GM18499 (cell line): ENCODE results near the gene MMP24.
"Not testable (repeated sequence)": the region's sequence is repeated elsewhere in the genome, so short reads cannot be mapped to it uniquely, and the experiment has no call there.

ENCODE experiments used
- ATAC-seq: cut with Tn5 transposase; IDR thresholded peaks from one replicate; pipeline ENCODE4 v1.9.1; 2021; ENCODE audit warnings: moderate number of reproducible peaks; ENCODE audit not compliant: insufficient read depth, unreplicated experiment

The MMP24 gene

DNA sequence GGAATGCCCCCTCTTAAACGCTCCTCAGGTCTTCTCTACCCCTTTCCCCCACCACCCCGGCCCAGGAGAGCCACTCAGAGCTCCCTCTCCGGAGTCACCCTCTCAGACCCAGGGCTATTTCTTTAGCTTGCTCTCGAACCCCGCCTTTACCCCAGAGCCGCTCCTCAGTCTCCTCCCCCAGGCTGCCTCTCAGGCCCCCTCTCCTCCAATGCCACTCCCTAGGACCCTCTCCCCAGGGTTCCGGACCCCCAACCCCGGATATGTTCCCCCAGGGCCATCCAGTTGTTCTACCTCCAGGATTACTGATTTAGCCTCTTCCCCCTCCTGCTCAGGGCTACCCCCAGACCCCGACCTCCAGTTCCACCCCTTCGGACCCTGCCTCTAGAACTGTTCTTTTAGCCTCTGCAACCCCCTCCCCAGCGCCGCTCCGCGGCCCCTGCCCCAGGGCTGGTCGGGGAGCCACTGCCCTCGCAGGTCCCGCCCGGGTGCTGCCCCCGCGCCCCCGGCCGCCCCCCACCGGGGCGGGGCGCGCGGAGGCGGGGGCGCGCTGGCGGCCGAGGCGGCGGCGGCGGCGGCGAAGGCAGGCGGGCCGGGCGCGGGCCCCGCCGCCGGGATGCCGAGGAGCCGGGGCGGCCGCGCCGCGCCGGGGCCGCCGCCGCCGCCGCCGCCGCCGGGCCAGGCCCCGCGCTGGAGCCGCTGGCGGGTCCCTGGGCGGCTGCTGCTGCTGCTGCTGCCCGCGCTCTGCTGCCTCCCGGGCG is at the start of gene MMP24:
Gene MMP24, plus strand, starts transcription at position 565 of the 758 bp plus-strand sequence. Its CDS starts 49 bp downstream, at position 614.
- ATAC-seq, result no peak

DNA sequence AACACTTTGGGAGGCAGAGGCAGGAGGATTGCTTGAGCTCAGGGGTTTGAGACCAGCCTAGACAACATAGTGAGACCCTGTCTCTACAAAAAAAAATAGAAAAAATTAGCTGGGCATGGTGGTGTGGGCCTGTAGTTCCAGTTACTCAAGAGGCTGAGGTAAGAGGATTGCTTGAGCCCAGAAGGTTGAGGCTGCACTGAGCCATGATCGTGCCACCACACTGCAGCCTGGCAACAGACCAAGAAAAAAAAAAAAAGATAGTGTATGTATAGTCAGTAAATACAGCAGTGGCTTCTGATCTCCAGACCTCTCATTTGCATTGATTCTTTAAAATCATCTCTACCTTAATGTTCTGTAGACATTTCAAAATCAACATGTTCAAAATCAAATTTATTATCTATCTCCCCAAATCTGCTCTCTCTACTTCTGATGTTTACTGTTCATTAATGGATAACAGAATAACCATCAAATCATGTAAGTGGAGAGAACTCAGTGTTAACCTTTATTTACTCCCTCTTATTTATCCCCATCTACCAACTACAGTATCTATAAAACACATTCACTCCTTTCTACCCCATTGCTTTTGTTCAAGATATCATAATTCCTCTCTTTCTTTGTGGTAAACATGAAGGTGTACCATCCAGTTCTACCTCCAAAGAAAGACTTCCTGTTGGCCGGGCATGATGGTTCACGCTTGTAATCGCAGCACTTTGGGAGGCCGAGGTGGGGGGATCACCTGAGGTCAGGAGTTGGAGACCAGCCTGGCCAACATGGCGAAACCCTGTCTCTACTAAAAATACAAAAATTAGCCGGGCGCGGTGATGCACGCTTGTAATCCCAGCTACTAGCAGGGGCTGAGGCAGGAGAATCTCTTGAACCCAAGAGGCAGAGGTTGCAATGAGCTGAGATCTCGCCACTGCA is 46.9 kb upstream of the MMP24 start:
- ATAC-seq, result no peak

DNA sequence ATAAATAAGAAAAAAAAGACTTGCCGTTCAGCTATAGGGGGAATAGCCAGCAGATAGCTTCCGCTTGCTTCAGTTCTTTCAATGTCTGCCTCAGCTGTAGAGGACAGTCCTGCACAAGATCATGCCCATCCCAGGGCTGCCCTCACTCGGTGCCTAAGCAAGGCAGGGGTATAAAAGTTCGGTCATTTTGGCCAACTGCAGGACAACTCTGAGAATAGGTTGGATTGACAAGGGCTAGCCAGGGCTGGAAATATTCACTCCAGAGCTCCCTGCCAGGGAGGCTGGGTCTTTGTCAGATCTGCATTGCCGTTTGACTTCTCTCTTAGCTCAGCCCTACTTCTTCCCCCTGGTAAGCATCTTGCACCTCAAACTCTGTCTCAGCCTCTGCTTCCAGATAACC is 46.2 kb upstream of the MMP24 start:
- no peak for ATAC-seq

DNA sequence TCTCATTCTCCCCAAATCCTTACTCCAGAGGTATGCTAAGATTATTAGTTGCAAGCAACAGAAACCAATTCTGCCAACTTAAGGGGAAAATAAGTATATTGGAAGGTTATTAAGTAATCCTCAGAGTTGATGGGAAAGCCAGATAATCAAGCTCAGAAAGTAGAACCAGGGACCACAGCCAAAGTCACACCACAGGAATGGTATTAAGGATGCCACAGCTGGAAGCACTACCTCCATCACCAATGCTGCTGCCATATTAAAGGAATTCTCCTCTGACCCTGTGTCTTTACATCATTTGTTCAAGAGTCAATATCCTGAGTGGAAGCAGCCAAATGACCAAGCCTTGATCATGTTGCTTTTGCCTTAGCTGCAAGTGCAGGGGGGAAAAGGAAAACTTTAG is 44.8 kb upstream of the MMP24 start:
- ATAC-seq, result no peak

DNA sequence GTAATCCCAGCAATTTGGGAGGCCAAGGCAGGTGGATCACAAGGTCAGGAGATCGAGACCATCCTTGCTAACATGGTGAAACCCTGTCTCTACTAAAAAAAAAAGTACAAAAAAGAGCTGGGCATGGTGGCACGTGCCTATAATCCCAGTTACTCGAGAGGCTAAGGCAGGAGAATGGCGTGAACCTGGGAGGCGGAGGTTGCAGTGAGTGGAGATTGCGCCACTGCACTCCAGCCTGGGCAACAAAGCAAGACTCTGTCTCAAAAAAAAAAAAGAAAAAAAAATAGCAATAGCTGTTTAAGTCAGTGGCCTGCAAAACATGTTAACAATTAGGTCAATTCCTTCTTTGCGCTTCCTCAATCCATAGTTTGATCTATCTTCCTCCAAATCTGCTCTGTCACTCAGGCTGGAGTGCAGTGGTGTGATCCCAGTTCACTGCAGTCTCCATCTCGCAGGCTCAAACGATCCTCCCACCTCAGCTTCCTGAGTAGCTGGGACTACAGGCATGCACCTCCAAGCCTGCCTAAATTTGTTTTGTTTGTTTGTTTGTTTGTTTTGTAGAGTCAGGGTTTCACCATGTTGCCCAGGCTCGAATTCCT is 39.7 kb upstream of the MMP24 start:
- not testable (repeated sequence) for ATAC-seq

DNA sequence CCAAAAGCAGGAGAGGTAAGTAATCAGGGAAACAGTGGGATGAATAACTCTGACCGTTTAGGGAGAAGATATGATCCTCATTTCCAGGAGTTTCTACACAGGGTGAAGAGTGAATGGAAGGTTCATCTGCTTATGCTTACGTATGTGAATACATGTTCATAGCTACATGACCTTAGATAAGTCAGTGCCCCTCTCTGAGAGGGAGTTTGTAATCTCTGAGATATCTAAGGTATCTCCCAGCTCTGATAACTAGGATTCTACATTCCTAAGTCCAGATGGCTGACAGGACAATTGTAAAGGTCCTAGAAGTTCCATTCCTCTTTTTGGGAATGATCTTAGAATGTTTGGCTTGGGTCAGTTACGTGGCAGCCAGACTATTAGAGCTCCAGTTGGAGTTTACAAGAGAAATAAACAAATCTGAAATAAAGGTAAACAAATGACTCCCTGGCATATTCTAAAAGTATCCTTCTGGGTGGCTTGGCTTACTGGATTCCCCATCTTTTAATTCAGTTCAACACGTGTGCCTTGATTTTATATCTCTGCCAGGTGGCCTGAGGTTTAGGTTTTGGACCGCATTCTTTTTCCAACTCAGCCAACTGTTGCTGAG is 38.8 kb upstream of the MMP24 start:
- ATAC-seq, result no peak

DNA sequence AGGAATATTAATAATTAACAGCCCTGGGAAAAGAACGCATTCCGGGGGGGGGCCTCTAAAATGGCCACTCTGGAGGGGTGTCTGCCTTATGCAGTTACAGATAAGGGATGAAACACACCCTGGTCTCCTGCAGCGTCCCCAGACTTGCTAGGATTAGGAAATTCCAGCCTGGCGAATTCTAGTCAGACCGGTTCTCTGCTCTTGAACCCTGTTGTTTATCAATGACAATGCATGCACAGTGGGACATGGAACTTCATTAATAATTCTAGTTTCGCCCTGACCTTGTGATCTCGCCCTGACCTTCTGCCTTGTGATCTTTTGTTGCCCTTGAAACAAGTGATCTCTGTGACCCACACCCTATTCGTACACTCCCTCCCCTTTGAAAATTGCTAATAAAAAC is 37.3 kb upstream of the MMP24 start:
- not testable (repeated sequence) for ATAC-seq

DNA sequence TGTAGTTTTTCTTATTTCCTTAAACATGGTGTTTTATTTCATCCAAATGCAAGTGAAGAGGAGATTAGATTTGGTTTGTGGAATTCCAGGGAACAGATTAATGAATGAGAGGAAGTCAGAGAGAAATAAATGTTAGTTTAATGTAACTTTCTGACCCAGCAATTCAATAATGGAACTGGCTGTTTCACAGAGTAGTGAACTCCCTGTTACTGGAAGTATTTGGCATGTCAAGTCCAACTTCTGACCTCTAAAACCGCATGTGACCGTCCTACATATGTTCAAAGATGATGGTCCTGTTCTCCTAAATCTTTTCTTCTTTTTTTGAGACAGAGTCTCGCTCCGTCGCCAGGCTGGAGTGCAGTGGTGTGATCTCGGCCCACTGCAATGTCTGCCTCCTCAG is 35.9 kb upstream of the MMP24 start:
- ATAC-seq, result no peak

DNA sequence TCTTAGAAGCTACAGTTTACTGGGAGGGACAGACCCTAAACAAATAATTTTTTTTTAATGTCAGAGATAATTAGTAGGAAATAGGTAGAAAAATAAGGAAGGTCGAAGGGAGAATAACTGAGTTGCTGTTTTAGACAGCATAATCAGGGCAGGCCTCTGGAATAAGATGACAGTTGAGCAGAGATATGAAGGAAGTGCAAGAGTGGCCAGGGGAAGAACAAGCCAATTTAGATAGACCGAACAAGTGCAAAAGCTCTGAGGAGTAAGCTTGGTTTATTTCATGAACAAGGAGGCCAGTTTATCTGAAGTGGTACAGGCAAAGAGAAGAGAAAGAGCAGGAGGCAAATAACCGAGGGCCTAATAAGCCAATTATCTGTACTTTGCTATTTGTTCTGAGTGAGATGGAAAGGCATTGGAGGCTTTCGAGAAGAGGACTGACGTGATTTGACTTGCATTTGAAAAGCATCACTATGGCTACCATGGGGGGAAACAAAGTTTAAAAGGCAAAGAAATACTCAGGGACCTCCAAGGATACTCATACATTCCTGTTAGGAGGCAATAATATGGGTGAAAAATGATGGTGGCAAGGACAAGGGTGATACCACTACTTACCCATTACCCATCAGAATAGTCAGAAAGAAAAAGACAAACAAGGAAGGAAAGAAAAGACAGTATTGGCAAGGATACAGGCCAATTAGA is 34.9 kb upstream of the MMP24 start:
- no peak for ATAC-seq

DNA sequence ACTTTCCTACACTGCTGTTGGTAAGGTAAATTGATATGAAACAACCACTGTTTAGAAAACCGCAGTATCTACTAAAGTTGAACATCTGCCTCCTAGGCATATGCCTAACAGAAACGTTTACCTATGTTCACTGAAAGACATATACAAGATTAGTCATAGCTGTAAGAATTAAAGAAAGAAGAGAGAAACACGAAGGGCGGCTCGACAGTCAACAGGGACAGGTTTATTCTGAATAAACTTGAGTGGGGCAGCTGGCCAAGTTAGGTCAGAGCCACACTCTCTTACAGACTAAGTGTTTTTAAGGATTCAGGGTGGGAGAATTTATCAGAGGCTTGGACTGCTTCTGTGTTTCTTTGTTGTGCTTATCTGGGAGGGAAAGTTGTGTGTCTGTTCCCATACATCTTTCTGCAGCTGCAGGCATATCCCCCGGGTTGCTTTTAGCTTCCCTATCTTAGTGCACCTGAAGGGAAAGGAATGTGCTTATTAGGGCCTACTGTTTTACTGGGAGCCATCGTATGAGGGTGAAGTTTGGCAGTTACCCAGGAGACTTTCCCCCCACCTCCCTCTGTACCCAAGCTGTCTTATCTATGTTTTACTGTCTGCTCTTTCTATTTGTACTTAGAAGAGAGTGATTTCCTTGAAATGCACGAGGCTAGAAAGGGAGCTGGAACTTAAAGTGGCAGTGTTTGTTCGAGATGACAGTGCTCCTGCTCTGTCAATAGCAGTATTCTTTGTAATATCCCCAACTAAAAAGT is 34.2 kb upstream of the MMP24 start:
- ATAC-seq, result no peak

DNA sequence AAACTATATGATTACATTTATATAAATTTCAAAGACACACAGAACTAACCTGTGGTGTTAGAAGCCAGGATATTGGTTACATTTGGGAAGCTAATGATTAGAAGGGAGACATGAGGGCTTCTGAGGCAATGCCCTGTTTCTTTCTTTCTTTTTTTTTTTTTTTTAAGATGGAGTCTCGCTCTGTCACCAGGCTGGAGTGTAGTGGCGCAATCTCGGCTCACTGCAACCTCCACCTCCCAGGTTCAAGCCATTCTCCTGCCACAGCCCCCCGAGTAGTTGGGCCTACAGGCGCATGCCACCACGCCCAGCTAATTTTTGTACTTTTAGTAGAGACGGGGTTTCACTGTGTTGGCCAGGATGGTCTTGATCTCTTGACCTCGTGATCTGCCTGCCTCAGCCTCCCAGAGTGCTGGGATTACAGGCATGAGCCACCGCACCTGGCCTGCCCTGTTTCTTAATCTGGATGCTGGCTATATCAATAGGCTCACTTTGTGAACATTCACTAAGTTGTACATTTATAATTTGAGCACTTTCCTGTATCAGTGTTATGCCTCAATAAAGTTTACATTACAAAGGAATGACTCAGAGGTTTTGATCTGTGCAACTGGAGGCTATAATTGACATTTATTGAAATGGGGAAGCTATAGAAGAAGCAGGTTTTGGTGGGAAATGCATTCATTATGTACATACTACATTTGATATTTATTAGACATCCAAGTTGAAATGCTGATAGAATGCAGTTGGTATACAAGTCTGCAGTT is 33.3 kb upstream of the MMP24 start:
- ATAC-seq, result not testable (repeated sequence)

DNA sequence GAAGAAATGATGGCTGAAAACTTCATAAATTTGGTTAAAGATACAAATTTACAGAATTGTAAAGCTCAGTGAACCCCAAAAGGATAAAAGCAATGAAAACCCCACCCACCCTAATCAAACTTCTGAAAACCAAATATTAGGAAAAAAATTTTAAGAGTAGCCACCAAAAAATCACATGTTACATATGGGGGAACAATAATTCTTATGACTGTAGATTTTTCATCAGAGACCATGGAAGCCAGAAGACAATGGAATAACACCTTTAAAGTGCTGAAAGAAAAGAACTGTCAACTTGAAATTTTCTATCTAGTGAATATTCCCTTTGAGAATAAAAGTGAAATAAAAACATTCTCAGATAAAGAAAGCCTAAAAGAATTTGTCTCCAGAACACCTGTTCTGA is 30.2 kb upstream of the MMP24 start:
- no peak for ATAC-seq

DNA sequence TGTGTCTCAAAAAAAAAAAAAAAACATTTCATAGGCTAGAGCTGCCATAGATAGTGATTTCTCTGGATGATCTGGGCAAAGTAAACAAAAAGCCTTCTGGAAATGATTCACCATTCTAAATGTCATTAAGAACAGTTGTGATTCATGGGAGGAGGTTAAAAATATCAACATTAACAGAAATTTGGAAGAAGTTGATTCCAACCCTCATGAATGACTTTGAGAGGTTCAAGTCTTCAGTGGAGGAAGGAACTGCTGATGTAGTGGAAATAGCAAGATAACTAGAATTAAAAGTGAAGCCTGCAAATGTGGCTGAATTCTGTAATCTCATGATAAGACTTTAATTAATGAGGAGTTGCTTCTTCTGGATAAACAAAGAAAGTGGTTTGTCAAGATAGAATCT is 26.8 kb upstream of the MMP24 start:
- ATAC-seq, result no peak

DNA sequence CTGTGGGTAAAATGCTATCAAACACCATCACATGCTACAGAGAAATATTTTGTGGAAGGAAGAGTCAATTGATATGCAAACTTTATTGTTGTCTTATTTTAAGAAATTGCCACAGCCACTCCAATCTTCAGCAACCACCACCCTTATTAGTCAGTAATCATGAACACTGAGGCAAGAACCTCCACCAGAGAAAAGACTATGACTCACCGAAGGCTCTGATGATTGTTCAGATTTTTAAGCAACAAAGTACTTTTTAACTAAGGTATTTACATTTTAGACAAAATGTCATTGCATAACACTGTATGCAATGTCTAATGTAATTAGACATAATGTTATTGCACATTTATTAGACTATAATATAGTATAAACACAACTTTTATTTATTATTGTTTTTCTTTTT is 26.2 kb upstream of the MMP24 start:
- no peak for ATAC-seq

DNA sequence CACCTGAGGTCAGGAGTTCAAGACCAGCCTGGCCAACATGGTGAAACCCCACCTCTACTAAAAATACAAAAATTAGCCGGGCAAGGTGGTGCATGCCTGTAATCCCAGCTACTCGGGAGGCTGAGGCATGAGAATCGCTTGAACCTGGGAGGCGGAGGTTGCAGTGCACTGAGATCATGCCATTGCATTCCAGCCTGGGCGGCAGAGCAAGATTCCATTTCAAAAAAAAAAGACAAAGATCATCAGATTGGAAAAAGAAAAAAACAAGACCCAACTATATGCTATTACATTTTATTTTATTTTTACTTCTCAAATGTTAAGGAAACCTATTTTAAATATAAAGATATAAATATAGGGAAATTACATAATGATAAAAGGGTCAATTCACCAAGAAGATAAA is 25.0 kb upstream of the MMP24 start:
- not testable (repeated sequence) for ATAC-seq

DNA sequence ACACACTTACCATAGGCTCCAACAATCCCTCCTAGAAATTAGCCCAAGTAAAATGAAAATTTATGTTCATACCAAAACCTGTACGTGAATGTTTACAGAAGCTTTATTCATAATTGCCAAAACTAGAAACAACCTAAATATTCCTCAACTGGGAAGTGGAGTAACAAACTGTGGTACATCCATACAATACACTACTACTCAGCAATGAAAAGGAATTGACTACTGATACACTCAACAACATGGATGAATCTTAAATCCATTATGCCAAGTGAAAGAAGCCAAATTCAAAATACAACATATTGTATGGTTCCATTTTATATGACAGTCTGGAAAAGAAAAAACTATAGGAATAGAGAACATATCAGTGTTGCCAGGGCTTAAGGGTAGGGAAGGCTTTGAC is 19.7 kb upstream of the MMP24 start:
- ATAC-seq, result no peak

DNA sequence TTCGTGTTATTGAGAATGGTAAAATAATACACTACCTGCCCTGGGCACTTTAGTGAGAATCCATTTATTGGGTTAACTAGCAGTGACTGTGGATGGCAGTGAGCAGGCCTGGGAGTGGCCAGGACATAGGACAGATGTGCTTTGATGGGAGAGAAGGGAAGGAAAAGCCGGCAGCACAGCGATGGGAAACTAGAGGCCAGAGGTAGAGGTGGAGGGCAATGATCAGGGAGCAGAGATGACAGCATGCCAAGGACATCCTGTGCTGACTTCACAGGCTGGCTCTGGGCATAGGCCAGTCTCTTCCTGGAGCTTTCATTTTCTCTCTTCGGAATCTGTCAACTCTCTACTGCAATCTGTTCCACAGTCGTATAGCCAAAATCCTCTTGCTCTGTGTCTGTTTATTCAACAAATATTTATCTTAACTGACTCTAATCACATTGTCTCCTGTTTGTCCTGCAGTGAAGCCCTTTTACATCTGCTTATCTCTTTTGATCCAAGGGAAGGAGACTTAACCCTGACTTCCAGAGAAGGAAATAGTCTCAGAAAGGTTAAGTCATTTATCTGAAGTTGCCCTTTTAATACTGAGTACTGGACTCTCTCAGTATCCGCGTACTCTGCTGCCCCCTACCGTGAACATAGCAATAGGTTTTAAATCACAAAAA is 18.4 kb upstream of the MMP24 start:
- ATAC-seq, result no peak
